ENCODE measurements around the gene BCAM.
A peak's percentile ranks its signal among the peaks of the same experiment; 100 is the strongest.
"Not testable (repeated sequence)": the region's sequence is repeated elsewhere in the genome, so short reads cannot be mapped to it uniquely, and the experiment has no call there.

Gene BCAM

GRCh38 chr19:44822177-44822576, 13.3 kb downstream of the BCAM start:
- Histone ChIP-seq H3K4me1 (ENCODE audit: control insufficient read depth, insufficient read depth, low read length) (no peaks in the 10 kb centered on the region), H3K27me3 (ENCODE audit: control insufficient read depth, insufficient read depth, low read length) (peaks cover 29% of the 10 kb centered on the region)

GRCh38 chr19:44822670-44823372, 13.9 kb downstream of the BCAM start:
- Histone ChIP-seq H3K9me3 (replicated peaks; ENCODE audit: low read length) (no peaks in the 10 kb centered on the region), H3K4me1 (ENCODE audit: control insufficient read depth, insufficient read depth, low read length) (no peaks in the 10 kb centered on the region)

More at GRCh38 chr19:44822177-44822576, 13.3 kb downstream of the BCAM start:
- H3K4me2 ChIP-seq (ENCODE audit: low read length): no peak overlapping the region
- no peaks in the 10 kb centered on the region for H3K36me3 ChIP-seq (ENCODE audit: insufficient read depth, low read length)
- no peak overlapping the region for H3K9ac ChIP-seq (ENCODE audit: low read depth, low read length)
- no peak overlapping the region for H3K4me3 ChIP-seq (ENCODE audit: low read length)
- no peaks in the 10 kb centered on the region for H3K9me3 ChIP-seq (replicated peaks; ENCODE audit: low read length)

GRCh38 chr19:44823373-44823698, 14.4 kb downstream of the BCAM start:
- H3K27me3 ChIP-seq (ENCODE audit: control insufficient read depth, insufficient read depth, low read length): peaks cover 29% of the 10 kb centered on the region
- H3K4me2 ChIP-seq (ENCODE audit: low read length): no peak overlapping the region
- H3K36me3 ChIP-seq (ENCODE audit: insufficient read depth, low read length): no peaks in the 10 kb centered on the region
- no peaks in the 10 kb centered on the region for H3K4me1 ChIP-seq (ENCODE audit: control insufficient read depth, insufficient read depth, low read length)
- H3K4me3 ChIP-seq (ENCODE audit: low read length): no peak overlapping the region
- no peaks in the 10 kb centered on the region for H3K9me3 ChIP-seq (replicated peaks; ENCODE audit: low read length)
- H3K9ac ChIP-seq (ENCODE audit: low read depth, low read length): no peak overlapping the region

More at GRCh38 chr19:44822670-44823372, 13.9 kb downstream of the BCAM start:
- Histone ChIP-seq H3K9ac (ENCODE audit: low read depth, low read length) (no peak overlapping the region), H3K27me3 (ENCODE audit: control insufficient read depth, insufficient read depth, low read length) (peaks cover 29% of the 10 kb centered on the region), H3K36me3 (ENCODE audit: insufficient read depth, low read length) (no peaks in the 10 kb centered on the region), H3K4me3 (ENCODE audit: low read length) (no peak overlapping the region), H3K4me2 (ENCODE audit: low read length) (no peak overlapping the region)

GRCh38 chr19:44824761-44825160, 15.9 kb downstream of the BCAM start:
- H3K4me3 ChIP-seq (ENCODE audit: low read length): no peak overlapping the region
- no peak overlapping the region for H3K9ac ChIP-seq (ENCODE audit: low read depth, low read length)
- H3K27me3 ChIP-seq (ENCODE audit: control insufficient read depth, insufficient read depth, low read length): peaks cover 30% of the 10 kb centered on the region
- no peaks in the 10 kb centered on the region for H3K9me3 ChIP-seq (replicated peaks; ENCODE audit: low read length)
- no peak overlapping the region for H3K4me2 ChIP-seq (ENCODE audit: low read length)
- H3K36me3 ChIP-seq (ENCODE audit: insufficient read depth, low read length): no peaks in the 10 kb centered on the region
- H3K4me1 ChIP-seq (ENCODE audit: control insufficient read depth, insufficient read depth, low read length): no peaks in the 10 kb centered on the region

GRCh38 chr19:44832875-44833274, 24.0 kb downstream of the BCAM start:
- H3K4me3 ChIP-seq (ENCODE audit: low read length); H3K4me2 ChIP-seq (ENCODE audit: low read length); H3K9ac ChIP-seq (ENCODE audit: low read depth, low read length); H3K4me1 ChIP-seq (ENCODE audit: control insufficient read depth, insufficient read depth, low read length); H3K9me3 ChIP-seq (replicated peaks; ENCODE audit: low read length); H3K36me3 ChIP-seq (ENCODE audit: insufficient read depth, low read length): not testable (repeated sequence)
- H3K27me3 ChIP-seq (ENCODE audit: control insufficient read depth, insufficient read depth, low read length): peaks cover 16% of the 10 kb centered on the region

GRCh38 chr19:44834399-44834798, 25.5 kb downstream of the BCAM start:
- H3K4me1 ChIP-seq (ENCODE audit: control insufficient read depth, insufficient read depth, low read length); H3K9me3 ChIP-seq (replicated peaks; ENCODE audit: low read length); H3K9ac ChIP-seq (ENCODE audit: low read depth, low read length); H3K4me3 ChIP-seq (ENCODE audit: low read length); H3K4me2 ChIP-seq (ENCODE audit: low read length); H3K36me3 ChIP-seq (ENCODE audit: insufficient read depth, low read length): not testable (repeated sequence)
- peaks cover 16% of the 10 kb centered on the region for H3K27me3 ChIP-seq (ENCODE audit: control insufficient read depth, insufficient read depth, low read length)

GRCh38 chr19:44839276-44839675, 30.4 kb downstream of the BCAM start:
- Histone ChIP-seq H3K36me3 (ENCODE audit: insufficient read depth, low read length) (no peaks in the 10 kb centered on the region), H3K4me2 (ENCODE audit: low read length) (no peak overlapping the region), H3K27me3 (ENCODE audit: control insufficient read depth, insufficient read depth, low read length) (peaks cover 4% of the 10 kb centered on the region), H3K4me3 (ENCODE audit: low read length) (no peak overlapping the region), H3K9ac (ENCODE audit: low read depth, low read length) (no peak overlapping the region), H3K4me1 (ENCODE audit: control insufficient read depth, insufficient read depth, low read length) (no peaks in the 10 kb centered on the region), H3K9me3 (replicated peaks; ENCODE audit: low read length) (no peaks in the 10 kb centered on the region)

- H3K27me3 ChIP-seq (ENCODE audit: control insufficient read depth, insufficient read depth, low read length): no peaks in the 10 kb centered on the region
- no peak overlapping the region for H3K4me2 ChIP-seq (ENCODE audit: low read length)
- H3K4me3 ChIP-seq (ENCODE audit: low read length): no peak overlapping the region
- no peaks in the 10 kb centered on the region for H3K36me3 ChIP-seq (ENCODE audit: insufficient read depth, low read length)
- no peak overlapping the region for H3K9ac ChIP-seq (ENCODE audit: low read depth, low read length)
- peaks cover 3% of the 10 kb centered on the region for H3K4me1 ChIP-seq (ENCODE audit: control insufficient read depth, insufficient read depth, low read length)
- H3K9me3 ChIP-seq (replicated peaks; ENCODE audit: low read length): no peaks in the 10 kb centered on the region
These were observed 31.9 kb downstream of the BCAM start for GRCh38 chr19:44840811-44841210.

GRCh38 chr19:44841231-44841630, 32.3 kb downstream of the BCAM start:
- Histone ChIP-seq H3K4me1 (ENCODE audit: control insufficient read depth, insufficient read depth, low read length) (peaks cover 3% of the 10 kb centered on the region), H3K36me3 (ENCODE audit: insufficient read depth, low read length) (no peaks in the 10 kb centered on the region), H3K9ac (ENCODE audit: low read depth, low read length) (no peak overlapping the region), H3K4me3 (ENCODE audit: low read length) (no peak overlapping the region), H3K4me2 (ENCODE audit: low read length) (no peak overlapping the region), H3K9me3 (replicated peaks; ENCODE audit: low read length) (no peaks in the 10 kb centered on the region), H3K27me3 (ENCODE audit: control insufficient read depth, insufficient read depth, low read length) (no peaks in the 10 kb centered on the region)

- Histone ChIP-seq H3K36me3 (ENCODE audit: insufficient read depth, low read length) (no peaks in the 10 kb centered on the region), H3K4me3 (ENCODE audit: low read length) (peak overlapping the region; percentile 76), H3K4me2 (ENCODE audit: low read length) (peak overlapping the region; percentile 96), H3K27me3 (ENCODE audit: control insufficient read depth, insufficient read depth, low read length) (no peaks in the 10 kb centered on the region), H3K4me1 (ENCODE audit: control insufficient read depth, insufficient read depth, low read length) (peaks cover 27% of the 10 kb centered on the region), H3K9ac (ENCODE audit: low read depth, low read length) (no peak overlapping the region), H3K9me3 (replicated peaks; ENCODE audit: low read length) (no peaks in the 10 kb centered on the region)
These were observed 36.3 kb downstream of the BCAM start for GRCh38 chr19:44845286-44845611.

- no peaks in the 10 kb centered on the region for H3K36me3 ChIP-seq (ENCODE audit: insufficient read depth, low read length)
- H3K9ac ChIP-seq (ENCODE audit: low read depth, low read length): peak within 1 kb of the TSS; percentile 98
- no peaks in the 10 kb centered on the region for H3K27me3 ChIP-seq (ENCODE audit: control insufficient read depth, insufficient read depth, low read length)
- H3K4me3 ChIP-seq (ENCODE audit: low read length): peak within 1 kb of the TSS; percentile 97
- no peaks in the 10 kb centered on the region for H3K9me3 ChIP-seq (replicated peaks; ENCODE audit: low read length)
- H3K4me1 ChIP-seq (ENCODE audit: control insufficient read depth, insufficient read depth, low read length): peaks cover 27% of the 10 kb centered on the region
- H3K4me2 ChIP-seq (ENCODE audit: low read length): peak within 1 kb of the TSS; percentile 99
These were observed 36.9 kb downstream of the BCAM start, which contains the start of gene NECTIN2 for GRCh38 chr19:44845612-44846454. TSS of gene NECTIN2 (plus strand) at chr19:44846297. CDS start at chr19:44846526, 229 bp downstream.

Measured in skeletal muscle satellite cell (primary cell).